ENCODE data around the gene ALDH4A1. TPM values are rescaled to one million over a fixed set of nuclear protein-coding genes. Genes with fewer than 3 reads are reported as not detected.

Gene ALDH4A1
- total and polyA plus RNA-seq, 8 donors, result 3.5 to 16.0 (median 8.6) TPM

- intact Hi-C loops (cut with DNase I; ENCODE audit: low total_unique reads), result no loop called here
- H3K4me1 ChIP-seq, result peaks cover 0 to 7% (median 0%) of the 10 kb centered on the region in 4 donors
These were observed 25.1 kb downstream of the ALDH4A1 start for GRCh38 chr1:18877282-18877681.

GRCh38 chr1:18876210-18876609 lies 26.1 kb downstream of the ALDH4A1 start:
- intact Hi-C loops (cut with DNase I; ENCODE audit: low total_unique reads), result no loop called here
- Histone ChIP-seq H3K4me1 (peaks cover 0 to 7% (median 0%) of the 10 kb centered on the region in 4 donors), H3K27me3 (no peaks in the 10 kb centered on the region), H3K36me3 (peaks cover 0 to 41% (median 10%) of the 10 kb centered on the region in 4 donors), H3K9me3 (no peaks in the 10 kb centered on the region), H3K27ac (no peak overlapping the region), H3K4me3 (no peak overlapping the region)
- TF ChIP-seq CTCF (IDR thresholded peaks at IDR 0.05), result no peak
- no peak for TF ChIP-seq EP300 (IDR thresholded peaks at IDR 0.05)
- no peak for TF ChIP-seq POLR2AphosphoS5 (IDR thresholded peaks at IDR 0.05)
- TF ChIP-seq POLR2A (IDR thresholded peaks at IDR 0.05), result no peak
- no peak for DNase-seq
- 91 to 98% (median 92%) methylated on average over 9 to 10 of the region's 10 CpGs for WGBS, 5 donors

More at GRCh38 chr1:18877282-18877681, 25.1 kb downstream of the ALDH4A1 start:
- DNase-seq, result no peak
- no peak overlapping the region for H3K27ac ChIP-seq
- H3K36me3 ChIP-seq, result peaks cover 0 to 44% (median 15%) of the 10 kb centered on the region in 4 donors
- no peaks in the 10 kb centered on the region for H3K9me3 ChIP-seq
- 82 to 95% (median 92%) methylated on average over 13 to 35 of the region's 35 CpGs for WGBS, 5 donors
- no peak for TF ChIP-seq CTCF (IDR thresholded peaks at IDR 0.05)
- no peak for TF ChIP-seq EP300 (IDR thresholded peaks at IDR 0.05)
- no peak for TF ChIP-seq POLR2AphosphoS5 (IDR thresholded peaks at IDR 0.05)
- no peak for TF ChIP-seq POLR2A (IDR thresholded peaks at IDR 0.05)
- H3K27me3 ChIP-seq, result no peaks in the 10 kb centered on the region
- no peak overlapping the region for H3K4me3 ChIP-seq

GRCh38 chr1:18875796-18876128 lies 26.6 kb downstream of the ALDH4A1 start:
- Histone ChIP-seq H3K27ac (no peak overlapping the region), H3K4me1 (peaks cover 0 to 7% (median 1%) of the 10 kb centered on the region in 4 donors), H3K27me3 (no peaks in the 10 kb centered on the region), H3K36me3 (peaks cover 0 to 37% (median 7%) of the 10 kb centered on the region in 4 donors), H3K9me3 (no peaks in the 10 kb centered on the region), H3K4me3 (no peak overlapping the region)
- WGBS, 5 donors, result 73 to 90% (median 86%) methylated on average over 3 of the region's 3 CpGs
- intact Hi-C loops (cut with DNase I; ENCODE audit: low total_unique reads), result no loop called here
- DNase-seq, result no peak
- TF ChIP-seq CTCF (IDR thresholded peaks at IDR 0.05) (no peak), EP300 (IDR thresholded peaks at IDR 0.05) (no peak), POLR2A (IDR thresholded peaks at IDR 0.05) (no peak)

GRCh38 chr1:18875107-18875795 lies 27.1 kb downstream of the ALDH4A1 start:
- TF ChIP-seq POLR2AphosphoS5 (IDR thresholded peaks at IDR 0.05), result no peak
- no peak for TF ChIP-seq POLR2A (IDR thresholded peaks at IDR 0.05)
- TF ChIP-seq CTCF (IDR thresholded peaks at IDR 0.05), result peak in 5 of 7 experiments; percentile 54 to 77 (median 74)
- TF ChIP-seq EP300 (IDR thresholded peaks at IDR 0.05), result no peak
- 38 to 46% (median 42%) methylated on average over 13 to 20 of the region's 20 CpGs for WGBS, 5 donors
- intact Hi-C loops (cut with DNase I; ENCODE audit: low total_unique reads), result no loop called here
- H3K27ac ChIP-seq, result no peak overlapping the region
- no peaks in the 10 kb centered on the region for H3K27me3 ChIP-seq
- H3K9me3 ChIP-seq, result no peaks in the 10 kb centered on the region
- no peak overlapping the region for H3K4me3 ChIP-seq
- peaks cover 0 to 35% (median 5%) of the 10 kb centered on the region in 4 donors for H3K36me3 ChIP-seq
- DNase-seq, result peak; percentile 83 to 93
- peaks cover 0 to 9% (median 4%) of the 10 kb centered on the region in 4 donors for H3K4me1 ChIP-seq

Measured in stomach (tissue), 9 donors.